GM18907 (cell line): Measurements from ENCODE around the gene SMARCB1.

ENCODE experiments used
- ATAC-seq: cut with Tn5 transposase; IDR thresholded peaks from one replicate; pipeline ENCODE4 v1.9.1; 2021; ENCODE audit warnings: mild to moderate bottlenecking, moderate library complexity; ENCODE audit not compliant: unreplicated experiment

The SMARCB1 gene

GRCh38 chr22:23874871-23875270 lies 88.1 kb downstream of the SMARCB1 start:
- ATAC-seq, result no peak

GRCh38 chr22:23875801-23876200 lies 89.0 kb downstream of the SMARCB1 start:
- no peak for ATAC-seq

GRCh38 chr22:23877566-23877965 lies 90.8 kb downstream of the SMARCB1 start:
- ATAC-seq, result no peak

- no peak for ATAC-seq
Observed at GRCh38 chr22:23878219-23878618, 91.5 kb downstream of the SMARCB1 start.

- no peak for ATAC-seq
Observed at GRCh38 chr22:23882370-23882769, 95.6 kb downstream of the SMARCB1 start.

GRCh38 chr22:23883658-23884057 lies 96.9 kb downstream of the SMARCB1 start:
- no peak for ATAC-seq

- ATAC-seq, result no peak
Observed at GRCh38 chr22:23884140-23884539, 97.4 kb downstream of the SMARCB1 start.
